LNCaP clone FGC (cell line): ENCODE results near the gene NEFH.
"Not testable (repeated sequence)": the region's sequence is repeated elsewhere in the genome, so short reads cannot be mapped to it uniquely, and the experiment has no call there.

Source experiments
- DNase-seq: peaks from one replicate; pipeline ENCODE4 v3.0.0-alpha.2; 2011; ENCODE audit warnings: low read depth
- H3K4me3 ChIP-seq: 2 replicates; pipeline ENCODE4 v1.5.1; 2011; ENCODE audit warnings: mild to moderate bottlenecking, low read depth, low read length, control low read depth
- TF ChIP-seq, protein P1 (sequence below): IDR thresholded peaks from 2 replicates; pipeline ENCODE4 v1.5.1; 2012; ENCODE audit warnings: mild to moderate bottlenecking; ENCODE audit not compliant: control insufficient read depth, insufficient read depth; ENCODE audit errors: extremely low read depth

NEFH gene

DNA sequence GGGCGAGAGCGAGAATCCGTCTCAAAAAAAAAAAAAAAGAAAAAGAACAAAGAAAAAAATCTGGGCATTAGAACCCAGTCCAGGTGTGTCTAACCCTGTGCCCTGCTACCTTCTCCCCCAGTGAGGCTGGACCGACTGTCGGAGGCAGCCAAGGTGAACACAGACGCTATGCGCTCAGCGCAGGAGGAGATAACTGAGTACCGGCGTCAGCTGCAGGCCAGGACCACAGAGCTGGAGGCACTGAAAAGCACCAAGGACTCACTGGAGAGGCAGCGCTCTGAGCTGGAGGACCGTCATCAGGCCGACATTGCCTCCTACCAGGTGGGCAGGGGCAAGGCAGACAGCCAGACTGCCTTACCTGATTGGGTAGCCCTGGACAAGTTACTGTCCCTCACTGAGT, 3.2 kb downstream of the NEFH start:
- no peak overlapping the region for H3K4me3 ChIP-seq
- DNase-seq = no peak
- TF ChIP-seq, protein P1, sequence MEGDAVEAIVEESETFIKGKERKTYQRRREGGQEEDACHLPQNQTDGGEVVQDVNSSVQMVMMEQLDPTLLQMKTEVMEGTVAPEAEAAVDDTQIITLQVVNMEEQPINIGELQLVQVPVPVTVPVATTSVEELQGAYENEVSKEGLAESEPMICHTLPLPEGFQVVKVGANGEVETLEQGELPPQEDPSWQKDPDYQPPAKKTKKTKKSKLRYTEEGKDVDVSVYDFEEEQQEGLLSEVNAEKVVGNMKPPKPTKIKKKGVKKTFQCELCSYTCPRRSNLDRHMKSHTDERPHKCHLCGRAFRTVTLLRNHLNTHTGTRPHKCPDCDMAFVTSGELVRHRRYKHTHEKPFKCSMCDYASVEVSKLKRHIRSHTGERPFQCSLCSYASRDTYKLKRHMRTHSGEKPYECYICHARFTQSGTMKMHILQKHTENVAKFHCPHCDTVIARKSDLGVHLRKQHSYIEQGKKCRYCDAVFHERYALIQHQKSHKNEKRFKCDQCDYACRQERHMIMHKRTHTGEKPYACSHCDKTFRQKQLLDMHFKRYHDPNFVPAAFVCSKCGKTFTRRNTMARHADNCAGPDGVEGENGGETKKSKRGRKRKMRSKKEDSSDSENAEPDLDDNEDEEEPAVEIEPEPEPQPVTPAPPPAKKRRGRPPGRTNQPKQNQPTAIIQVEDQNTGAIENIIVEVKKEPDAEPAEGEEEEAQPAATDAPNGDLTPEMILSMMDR = no peak

DNA sequence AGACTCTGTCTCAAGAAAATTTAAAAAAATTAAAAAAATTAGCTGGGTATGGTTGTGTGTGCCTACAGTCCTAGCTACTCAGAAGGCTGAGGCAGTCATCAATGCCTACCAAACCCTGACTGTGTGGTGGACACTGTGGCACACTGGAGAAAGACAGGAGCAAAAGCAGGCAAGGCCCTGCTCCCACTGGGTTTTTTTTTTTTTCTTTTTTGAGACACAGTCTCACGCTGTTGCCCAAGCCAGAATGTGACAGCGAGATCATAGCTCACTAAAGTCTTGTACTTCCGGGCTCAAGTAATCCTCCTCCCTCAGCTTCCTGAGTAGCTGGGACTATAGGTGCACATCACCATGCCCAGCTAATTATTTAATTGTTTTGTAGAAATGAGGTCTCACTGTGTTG, 4.6 kb downstream of the NEFH start:
- no peak for DNase-seq
- H3K4me3 ChIP-seq = no peak overlapping the region
- TF ChIP-seq, protein P1 = no peak

DNA sequence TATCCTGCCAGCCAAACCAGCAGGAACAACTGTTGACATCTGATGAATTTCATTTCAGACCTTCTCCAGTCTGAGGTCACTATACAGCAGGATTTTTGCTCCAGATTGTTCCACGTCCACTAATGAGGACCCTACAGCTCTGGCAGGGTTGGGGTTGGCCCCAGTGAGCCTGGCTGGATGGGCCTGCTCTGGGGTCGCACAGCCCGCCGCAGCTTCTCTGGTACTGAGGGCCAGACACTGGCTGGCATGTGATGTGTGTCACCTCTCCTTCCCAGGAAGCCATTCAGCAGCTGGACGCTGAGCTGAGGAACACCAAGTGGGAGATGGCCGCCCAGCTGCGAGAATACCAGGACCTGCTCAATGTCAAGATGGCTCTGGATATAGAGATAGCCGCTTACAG, 5.4 kb downstream of the NEFH start:
- no peak overlapping the region for H3K4me3 ChIP-seq
- no peak for DNase-seq
- TF ChIP-seq, protein P1 = no peak

DNA sequence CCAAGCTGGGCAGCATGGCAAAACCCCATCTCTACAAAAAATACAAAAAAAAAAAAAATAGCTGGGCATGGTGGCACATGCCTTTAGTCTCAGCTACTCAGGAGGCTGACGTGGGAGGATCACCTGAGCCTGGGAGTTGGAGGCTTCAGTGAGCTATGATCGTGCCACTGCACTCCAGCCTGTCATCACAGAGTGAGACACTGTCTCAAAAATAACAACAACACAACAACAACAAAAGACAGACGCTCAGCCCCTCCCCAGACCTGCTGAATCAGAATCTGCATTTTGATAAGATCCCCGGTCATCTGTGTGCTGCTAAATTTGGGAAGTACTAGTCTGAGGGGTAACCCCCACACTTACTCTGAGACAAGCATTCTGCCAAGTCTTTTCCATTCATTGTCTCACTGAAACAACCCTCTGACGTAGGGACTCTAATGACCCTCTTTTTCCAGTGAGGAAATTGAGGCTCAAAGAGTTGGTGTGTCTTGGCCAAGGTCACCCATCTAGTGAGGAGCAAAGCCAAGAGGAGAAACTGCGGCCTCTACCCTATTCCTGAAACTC, 7.5 kb downstream of the NEFH start:
- TF ChIP-seq, protein P1 = no peak
- no peak for DNase-seq
- no peak overlapping the region for H3K4me3 ChIP-seq

DNA sequence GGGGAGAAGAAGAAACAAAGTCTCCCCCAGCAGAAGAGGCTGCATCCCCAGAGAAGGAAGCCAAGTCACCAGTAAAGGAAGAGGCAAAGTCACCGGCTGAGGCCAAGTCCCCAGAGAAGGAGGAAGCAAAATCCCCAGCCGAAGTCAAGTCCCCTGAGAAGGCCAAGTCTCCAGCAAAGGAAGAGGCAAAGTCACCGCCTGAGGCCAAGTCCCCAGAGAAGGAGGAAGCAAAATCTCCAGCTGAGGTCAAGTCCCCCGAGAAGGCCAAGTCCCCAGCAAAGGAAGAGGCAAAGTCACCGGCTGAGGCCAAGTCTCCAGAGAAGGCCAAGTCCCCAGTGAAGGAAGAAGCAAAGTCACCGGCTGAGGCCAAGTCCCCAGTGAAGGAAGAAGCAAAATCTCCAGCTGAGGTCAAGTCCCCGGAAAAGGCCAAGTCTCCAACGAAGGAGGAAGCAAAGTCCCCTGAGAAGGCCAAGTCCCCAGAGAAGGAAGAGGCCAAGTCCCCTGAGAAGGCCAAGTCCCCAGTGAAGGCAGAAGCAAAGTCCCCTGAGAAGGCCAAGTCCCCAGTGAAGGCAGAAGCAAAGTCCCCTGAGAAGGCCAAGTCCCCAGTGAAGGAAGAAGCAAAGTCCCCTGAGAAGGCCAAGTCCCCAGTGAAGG, 9.2 kb downstream of the NEFH start:
- H3K4me3 ChIP-seq, DNase-seq: not testable (repeated sequence)

DNA sequence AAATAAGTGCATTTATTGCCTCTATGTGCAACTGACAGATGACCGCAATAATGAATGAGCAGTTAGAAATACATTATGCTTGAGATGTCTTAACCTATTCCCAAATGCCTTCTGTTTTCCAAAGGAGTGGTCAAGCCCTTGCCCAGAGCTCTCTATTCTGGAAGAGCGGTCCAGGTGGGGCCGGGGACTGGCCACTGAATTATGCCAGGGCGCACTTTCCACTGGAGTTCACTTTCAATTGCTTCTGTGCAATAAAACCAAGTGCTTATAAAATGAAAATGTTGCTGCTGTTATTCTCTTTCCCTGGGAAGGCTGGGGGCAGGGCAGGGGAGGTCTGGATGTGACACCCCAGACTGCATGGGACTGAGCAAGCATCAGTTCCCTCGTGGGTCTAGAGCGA, 11.0 kb downstream of the NEFH start:
- TF ChIP-seq, protein P1 = no peak
- no peak for DNase-seq
- no peak overlapping the region for H3K4me3 ChIP-seq

DNA sequence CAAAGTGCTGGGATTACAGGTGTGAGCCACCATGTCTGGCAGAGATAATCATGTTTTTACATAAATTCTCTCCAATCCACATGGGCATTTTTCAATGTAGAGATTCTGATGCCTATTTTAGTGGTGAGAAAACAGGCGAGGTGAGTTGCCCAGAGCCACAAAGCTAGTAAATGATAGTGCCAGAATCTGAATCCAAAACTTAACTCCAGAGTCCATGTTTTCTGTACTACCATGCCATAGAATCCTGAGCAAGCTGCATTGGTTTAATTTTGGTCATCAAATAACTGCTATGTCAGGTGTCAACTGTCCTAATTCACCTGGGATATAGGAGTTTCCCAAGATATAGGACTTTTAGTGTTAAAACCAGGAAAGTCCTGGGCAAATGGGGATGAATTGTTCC, 13.6 kb downstream of the NEFH start:
- no peak overlapping the region for H3K4me3 ChIP-seq
- DNase-seq = no peak
- TF ChIP-seq, protein P1 = no peak
